ENCODE results near the gene HLF.

DNA sequence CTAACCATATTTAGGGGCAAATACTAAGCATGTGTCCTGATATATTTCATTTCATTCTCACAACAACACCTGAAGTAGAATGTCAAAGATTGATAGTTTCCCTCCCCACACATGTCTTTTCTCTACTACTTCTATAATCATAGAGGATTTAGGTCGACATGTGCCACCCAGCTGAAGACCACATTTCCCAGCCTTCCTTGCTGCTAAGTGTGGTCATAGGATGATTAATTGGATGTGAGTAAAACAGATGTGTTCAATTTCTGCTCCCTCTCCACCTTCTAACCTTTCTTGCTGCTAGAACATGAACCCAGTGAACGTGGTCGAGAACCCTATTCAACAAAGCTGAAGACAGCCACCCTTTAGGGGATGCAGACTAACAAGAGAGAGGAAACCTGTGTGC lies 18.8 kb upstream of the HLF start:
- TF ChIP-seq, protein P1, sequence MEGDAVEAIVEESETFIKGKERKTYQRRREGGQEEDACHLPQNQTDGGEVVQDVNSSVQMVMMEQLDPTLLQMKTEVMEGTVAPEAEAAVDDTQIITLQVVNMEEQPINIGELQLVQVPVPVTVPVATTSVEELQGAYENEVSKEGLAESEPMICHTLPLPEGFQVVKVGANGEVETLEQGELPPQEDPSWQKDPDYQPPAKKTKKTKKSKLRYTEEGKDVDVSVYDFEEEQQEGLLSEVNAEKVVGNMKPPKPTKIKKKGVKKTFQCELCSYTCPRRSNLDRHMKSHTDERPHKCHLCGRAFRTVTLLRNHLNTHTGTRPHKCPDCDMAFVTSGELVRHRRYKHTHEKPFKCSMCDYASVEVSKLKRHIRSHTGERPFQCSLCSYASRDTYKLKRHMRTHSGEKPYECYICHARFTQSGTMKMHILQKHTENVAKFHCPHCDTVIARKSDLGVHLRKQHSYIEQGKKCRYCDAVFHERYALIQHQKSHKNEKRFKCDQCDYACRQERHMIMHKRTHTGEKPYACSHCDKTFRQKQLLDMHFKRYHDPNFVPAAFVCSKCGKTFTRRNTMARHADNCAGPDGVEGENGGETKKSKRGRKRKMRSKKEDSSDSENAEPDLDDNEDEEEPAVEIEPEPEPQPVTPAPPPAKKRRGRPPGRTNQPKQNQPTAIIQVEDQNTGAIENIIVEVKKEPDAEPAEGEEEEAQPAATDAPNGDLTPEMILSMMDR (IDR thresholded peaks at IDR 0.05; ENCODE audit: low read depth, low read length, missing input control) = no peak
- no peak for TF ChIP-seq TAF1 (conservative IDR thresholded peaks at IDR 0.05)

Measured in liver (tissue), 3 donors.